Measurements from ENCODE around the gene PMS1.
"Not testable (repeated sequence)": the region's sequence is repeated elsewhere in the genome, so short reads cannot be mapped to it uniquely, and the experiment has no call there.

Gene PMS1

DNA sequence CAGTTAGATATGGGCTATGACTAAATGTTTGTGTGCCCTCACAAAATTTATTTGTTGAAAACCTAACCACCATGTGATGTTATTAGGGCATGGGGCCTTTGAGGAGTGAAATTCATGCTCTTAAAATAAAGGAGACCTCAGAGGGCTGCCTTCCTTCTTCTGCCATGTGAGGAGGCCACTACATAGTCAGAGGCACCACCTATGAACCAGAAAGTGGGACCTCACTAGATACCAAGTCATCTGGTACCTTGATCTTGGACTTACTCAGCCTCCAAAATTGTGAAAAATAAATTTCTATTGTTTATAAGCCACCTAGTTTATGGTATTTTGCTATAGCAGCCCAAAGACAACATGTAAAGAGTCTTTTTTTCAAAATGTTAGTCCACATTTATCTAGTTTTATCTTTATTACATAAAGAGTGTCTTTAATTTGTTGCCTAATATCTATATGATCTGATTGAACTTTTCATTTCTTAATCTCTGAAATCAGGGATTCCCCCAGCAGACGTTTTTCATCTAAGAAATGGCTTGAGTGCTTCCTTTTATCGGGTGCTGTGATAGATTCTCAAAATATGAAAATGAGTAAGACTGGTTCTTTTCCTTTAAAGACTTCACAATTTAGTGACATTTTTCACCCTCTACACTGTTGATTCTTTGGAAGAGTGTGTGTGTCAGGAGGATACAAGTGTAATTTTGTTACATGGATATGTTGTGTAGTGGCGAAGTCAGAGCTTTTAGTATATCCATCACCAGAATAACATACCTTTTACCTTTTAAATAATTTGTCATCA, 34.2 kb downstream of the PMS1 start:
- DNase-seq: no peak

DNA sequence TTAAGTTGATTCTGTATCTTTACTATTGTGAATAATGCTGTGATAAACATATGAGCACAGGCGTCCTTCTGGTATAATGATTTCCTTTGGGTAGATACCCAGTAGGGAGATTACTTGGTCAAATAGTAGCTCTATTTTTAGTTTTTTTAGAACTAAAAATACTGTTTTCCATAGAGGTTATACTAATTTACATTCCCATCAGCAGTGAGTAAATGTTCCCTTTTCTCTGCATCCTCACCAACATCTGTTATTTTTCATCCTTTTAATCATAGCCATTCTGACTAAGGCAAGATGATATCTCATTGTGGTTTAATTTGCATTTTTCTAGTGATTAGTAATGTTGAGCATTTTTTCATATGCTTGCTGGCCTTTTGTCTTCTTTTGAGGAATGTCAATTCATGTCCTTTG, 35.1 kb downstream of the PMS1 start:
- DNase-seq: no peak

DNA sequence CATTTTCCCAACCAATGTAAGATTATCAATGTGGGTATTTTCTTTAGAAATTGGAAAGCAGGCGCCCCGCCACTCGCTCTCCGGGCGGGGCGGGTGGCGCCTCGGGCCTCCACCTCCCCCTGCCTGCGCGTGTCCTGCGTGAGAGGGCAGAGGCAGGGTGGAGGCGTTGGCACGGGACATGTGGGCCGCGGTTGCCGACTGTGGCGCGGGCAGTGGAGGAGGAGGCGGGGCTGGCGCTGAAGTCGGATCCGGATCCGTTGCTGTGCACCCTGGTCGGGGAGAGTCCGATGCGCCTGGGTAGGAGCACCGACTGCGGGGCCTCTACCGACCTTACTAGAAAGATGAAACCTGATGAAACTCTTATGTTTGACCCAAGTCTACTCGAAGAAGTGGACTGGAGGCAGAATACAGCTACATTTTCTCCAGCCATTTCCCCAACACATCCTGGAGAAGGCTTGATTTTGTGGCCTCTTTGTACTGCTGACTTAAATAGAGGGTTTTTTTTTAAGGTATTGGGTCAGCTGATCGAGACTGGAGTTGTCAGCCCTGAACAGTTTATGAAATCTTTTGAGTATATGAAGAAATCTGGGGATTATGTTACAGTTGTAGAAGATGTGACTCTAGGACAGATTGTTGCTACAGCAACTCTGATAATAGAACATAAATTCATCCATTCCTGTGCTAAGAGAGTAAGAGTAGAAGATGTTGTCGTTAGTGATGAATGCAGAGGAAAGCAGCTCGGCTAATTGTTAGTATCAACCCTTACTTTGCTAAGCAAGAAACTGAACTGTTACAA, 37.9 kb downstream of the PMS1 start:
- no peak for DNase-seq

DNA sequence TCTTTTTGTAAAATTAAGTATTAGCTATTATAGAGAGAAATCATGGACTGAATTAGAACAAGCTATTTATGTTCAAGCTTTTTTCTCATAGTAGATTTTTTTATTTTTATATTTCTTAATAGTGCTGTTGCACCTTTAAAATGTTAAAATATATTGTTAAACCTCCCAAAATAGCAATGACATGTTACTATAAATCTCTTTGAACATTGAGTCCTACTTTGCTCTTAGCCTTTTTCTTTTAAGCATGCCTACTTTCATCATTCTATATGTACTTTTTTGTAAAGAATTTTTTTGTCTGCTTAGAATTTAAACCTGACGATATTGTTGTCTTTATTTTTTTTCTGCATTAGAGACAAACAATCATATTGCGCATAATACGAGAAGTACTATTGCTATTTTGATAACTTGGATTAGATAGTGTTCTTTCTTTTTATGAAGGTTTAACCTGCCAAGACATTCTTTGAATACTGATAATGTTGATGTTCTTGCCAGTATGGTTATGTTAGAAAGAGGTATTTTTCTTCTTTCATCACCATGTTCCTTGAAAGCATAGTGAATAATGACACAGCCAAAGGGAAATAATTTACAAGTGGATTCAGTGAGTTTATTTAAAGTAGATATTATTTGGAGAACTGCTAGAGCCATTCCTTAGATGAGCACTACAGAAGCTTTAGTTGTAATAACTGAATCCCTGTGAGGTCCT, 40.6 kb downstream of the PMS1 start:
- DNase-seq: no peak

DNA sequence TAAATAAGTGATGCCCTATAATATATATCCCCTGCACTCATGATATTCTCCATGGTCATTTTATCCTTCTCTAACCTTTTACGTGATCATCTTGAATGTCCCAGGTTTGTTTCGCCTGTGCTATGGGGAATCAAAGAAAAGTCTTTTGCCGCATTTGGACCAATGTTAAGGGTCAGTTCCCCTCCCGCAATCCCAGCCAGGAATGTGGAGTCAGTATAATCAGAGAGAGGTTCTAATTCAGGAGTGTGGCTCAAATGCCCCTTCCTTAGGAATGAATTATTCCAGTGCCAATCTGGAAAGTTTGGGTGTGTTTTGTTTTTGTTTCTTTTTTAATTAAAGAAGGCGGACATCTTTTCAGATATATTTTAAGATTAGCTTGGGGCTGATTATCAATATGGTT, 41.8 kb downstream of the PMS1 start:
- no peak for DNase-seq

DNA sequence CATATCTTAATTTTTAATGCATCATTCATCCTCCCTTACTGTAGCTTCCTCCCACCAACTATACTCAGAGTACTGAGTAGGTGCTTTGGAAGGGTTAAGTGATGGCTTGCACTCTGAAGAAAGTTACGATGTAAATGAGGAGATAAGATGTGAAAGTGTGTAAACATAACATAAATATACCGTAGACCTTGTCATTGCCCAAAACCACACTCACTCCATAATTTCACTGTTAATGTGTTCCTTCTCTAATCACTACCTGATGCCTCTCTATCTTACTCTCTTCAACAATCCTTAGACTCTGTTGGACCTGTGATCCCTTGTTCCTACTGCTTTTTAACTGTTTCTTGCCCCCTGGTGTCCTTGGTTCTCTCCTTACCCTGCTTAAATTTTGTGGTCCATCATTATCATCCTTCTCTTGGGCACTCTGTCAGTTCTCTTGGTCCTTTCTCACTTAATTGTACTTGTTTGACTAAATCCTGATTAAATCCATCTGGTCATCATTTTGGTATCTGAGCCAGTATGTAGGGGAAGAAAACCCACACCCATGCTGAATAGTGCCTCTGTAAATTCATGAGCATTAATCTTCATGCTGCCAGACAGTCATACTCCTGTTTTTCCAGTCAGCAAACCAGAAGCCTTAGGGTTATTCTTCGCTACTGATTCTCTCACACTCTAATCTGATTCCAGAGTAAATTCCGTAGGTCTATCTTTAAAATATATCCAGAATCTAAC, 45.0 kb downstream of the PMS1 start:
- DNase-seq: no peak

DNA sequence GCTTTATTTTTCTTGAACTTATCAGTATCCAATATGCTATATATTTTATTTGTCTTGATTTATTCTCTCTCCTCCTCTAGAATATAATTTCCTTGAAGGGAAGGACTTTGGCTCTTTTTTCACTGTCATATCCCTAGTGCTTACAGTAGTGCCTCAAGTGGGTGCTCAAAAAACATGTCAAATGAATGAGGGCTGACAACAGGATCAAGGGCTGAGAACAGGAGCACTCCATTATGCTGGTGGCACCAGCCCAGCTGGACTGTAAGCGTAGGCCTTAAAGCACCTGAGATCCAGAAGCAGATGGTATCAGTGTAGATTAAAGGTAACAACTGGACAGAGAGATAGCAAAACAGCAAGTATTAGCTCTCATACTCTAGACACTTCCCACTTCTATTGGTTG, 46.3 kb downstream of the PMS1 start:
- no peak for DNase-seq

DNA sequence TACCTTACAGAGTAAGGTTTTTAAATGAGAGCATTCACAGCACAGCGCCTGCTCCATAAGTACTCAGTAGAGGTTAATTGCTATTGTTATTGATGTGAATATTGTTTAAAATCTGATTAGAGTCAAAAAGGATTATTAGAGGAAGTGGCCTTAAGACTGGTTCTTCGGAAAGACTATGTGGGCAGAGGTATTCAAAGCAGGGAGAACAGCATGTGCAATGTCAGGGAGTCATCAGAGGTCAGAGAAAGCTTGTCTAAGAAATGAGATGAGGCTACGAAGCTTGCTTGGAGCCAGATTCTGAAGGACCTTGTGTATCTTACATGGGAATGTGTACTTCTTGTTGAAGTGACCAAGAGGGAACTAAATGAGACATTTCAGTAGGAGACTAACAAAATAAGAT, 49.8 kb downstream of the PMS1 start:
- DNase-seq: no peak

DNA sequence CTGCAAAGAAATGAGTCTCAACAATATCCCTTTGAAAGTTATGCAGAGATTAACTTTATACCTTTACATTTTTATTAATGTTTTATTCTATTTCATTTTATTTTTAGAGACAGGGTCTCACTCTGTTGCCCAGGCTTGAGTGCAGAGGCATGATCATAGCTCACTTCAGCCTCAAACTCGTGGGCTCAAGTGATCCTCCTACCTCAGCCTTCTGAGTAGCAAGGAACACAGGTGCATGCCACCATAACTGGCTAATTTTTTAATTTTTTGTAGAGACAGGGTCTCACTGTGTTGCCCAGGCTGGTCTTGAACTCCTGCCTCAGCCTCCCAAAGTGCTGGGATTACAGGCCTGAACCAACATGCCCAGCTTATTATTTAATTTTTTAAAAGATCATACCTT, 50.4 kb downstream of the PMS1 start:
- DNase-seq: not testable (repeated sequence)

DNA sequence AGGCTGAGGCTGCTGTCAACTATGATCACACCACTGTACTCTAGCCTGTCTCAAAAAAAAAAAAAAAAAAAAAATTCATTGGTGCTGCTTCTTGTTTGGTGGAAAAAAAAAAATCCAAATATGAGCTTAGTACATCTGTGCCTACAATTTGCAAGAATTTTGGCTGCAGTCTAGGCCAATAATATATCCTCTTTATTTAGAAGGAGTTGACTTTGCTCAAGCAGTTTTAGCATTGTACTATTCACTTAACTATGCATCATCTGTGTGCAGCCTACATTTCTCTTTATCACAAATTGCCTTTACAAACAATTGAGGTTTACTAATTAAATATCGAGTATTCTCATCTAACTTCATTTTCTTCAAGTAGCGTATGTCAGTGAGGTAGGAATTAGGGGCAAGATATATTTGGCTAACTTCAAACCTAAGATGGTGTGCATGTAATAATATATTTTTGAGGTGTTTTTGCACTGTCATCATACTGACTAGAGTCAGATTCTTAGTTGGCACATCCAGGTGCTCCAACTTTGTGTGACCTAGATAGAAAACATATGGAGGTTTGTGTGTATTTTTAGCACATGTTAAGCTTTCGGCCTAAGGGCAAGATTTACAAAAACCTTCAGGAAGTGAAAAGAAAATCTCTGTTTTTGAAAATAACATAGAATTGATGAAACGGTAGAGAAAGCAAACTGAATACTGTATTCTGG, 51.8 kb downstream of the PMS1 start:
- DNase-seq: no peak

DNA sequence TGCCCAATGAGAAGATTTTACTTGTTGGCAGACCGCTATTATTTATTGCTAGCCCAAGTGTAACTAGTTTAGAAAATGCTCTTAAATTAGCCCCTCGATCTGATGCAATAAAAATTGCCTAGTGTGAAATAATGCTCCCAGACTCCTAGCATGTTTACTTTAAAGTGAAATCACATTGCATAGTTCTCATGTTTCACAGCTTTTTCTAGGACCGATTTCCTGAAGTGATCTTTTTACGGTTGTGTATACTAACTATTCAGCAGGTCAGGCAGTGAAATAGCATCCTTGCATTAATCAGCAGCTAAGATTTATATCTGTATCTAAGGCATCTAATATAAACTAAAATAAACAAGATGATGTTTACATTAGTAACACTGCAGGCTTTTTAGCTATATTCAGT, 52.4 kb downstream of the PMS1 start:
- no peak for DNase-seq

DNA sequence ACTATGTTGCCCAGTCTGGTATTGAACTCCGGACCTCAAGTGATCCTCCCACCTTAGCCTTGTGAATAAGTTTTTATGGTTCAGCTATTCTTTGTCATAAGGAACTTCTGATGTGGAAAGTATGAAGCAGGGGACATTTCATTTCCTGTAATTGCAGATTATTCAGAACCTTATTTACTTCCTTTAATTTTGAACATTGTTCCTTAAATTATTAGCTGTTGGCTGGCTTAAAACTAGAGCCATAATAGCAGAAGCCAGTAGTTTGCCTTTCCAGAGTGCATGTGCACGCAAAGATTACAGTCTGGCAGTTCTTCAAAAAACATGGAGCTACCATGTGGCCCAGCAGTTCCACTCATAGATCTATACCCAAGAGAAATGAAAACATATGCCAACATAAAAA, 53.1 kb downstream of the PMS1 start:
- DNase-seq: no peak

DNA sequence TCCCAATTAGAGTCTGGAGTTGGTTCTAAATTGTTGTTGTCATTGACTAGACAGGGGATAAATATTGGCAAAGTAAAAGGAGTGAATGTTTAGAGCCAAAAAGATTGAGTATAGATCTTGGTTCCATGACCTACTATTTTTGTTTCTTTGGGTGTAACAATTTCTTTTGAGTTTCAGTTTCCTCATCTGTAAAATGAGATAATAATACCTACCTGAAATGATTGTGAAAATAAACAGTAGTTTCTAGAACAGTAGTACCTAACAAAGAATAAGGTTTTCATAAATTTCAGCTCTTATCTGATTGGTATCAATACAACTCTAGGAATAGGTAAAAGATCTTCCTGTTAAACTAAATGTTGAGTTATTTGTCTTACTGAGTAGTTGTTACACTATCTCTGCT, 56.8 kb downstream of the PMS1 start:
- no peak for DNase-seq

DNA sequence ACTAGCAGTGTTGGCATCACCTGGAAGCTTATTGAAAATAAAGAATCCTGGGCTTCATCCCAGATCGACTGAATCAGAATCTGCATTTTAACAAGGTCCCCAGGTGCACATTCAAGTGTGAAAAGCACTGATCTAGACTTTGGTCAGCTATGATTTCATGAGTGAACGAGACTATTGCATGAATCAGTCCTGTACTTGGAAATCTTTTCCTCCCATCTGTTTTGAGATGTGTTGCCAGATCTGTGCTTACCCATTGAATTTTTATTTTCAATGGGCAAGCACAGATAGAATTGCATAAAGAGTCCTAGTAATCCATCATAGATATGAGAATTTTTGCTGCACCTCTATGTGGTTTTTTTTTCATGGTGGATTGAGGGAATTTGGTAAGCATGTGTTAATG, 64.0 kb downstream of the PMS1 start:
- DNase-seq: no peak

DNA sequence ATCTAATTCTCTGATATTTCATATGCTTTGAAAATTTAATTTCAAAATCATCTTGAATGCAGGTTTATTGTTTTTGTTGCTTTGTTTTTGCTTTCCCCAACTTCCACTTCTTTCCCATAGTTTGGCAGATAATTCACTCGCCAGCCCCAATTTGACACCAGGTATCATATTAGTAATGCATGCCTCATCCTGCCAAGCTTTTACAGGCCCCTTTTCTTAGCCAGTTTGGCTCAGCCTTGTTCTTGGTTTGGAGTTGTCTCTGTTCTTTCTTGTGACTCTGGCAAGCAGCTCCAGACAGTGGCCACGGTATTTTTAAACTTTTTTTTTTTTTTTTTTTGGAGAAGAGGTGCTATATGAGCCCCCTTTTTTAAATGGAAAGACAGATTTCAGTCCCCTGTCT, 65.3 kb downstream of the PMS1 start:
- DNase-seq: no peak

DNA sequence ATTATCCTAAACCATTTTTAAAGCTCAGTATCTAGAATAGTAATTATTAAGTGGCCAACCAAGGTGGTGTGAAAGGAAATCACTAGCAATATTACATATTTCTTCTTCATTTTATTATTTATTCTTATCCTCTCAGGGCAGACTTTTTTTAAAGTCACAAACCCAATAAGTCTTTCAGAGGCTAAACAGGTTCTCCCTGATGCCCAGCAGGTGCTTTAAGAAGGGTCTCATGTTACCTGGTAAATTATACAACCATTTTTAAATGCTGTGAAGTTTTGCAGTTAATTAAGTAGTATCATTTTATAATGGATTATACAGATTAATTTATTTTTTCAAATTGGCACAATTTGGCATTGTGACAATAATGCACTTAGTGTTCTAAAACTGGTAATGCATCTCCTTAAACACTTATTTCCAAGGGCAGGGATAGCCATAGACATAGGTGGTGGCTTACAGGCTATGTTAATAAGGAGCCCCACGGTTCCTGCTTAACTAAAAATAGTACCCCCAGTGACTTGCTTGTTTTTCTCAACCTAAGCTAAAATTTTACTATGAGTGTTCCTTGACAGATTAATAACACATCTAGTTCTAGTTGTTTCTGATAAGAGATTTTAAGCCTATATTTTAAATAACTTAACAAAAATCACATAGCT, 67.0 kb downstream of the PMS1 start:
- no peak for DNase-seq

DNA sequence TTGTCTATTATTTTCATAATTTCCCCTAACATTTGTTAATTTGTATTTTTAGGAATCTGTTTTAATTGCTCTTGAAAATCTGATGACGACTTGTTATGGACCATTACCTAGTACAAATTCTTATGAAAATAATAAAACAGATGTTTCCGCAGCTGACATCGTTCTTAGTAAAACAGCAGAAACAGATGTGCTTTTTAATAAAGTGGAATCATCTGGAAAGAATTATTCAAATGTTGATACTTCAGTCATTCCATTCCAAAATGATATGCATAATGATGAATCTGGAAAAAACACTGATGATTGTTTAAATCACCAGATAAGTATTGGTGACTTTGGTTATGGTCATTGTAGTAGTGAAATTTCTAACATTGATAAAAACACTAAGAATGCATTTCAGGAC, 69.9 kb downstream of the PMS1 start:
- no peak for DNase-seq

DNA sequence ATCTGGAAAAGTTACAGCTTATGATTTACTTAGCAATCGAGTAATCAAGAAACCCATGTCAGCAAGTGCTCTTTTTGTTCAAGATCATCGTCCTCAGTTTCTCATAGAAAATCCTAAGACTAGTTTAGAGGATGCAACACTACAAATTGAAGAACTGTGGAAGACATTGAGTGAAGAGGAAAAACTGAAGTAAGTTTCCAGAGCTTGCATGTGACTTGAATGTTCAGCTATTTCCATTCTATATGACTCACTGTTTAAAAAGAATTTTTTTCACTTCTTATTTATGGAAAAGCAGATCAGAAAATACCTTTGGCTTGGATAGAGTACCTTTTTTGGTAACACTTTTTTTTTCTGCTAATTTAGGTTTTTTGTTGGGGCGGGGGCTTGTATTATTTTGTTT, 70.7 kb downstream of the PMS1 start:
- no peak for DNase-seq

DNA sequence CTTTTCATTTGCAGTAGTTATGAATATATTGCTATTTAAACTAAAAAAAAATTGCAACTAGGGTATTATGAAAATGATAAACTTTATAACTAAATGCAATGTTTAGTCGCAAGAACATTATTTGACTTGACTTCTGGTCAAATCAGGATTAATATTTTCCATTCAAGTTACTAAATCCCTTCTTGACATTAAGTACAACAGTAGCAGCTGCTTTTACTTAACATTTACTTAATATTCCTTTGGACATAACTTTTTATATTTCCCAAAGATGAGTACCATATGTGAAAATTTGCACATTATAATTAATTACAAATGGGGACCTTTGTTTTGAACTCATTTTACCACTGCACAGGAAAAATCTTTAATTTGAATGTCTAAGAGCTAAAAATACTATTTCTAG, 74.0 kb downstream of the PMS1 start:
- no peak for DNase-seq

DNA sequence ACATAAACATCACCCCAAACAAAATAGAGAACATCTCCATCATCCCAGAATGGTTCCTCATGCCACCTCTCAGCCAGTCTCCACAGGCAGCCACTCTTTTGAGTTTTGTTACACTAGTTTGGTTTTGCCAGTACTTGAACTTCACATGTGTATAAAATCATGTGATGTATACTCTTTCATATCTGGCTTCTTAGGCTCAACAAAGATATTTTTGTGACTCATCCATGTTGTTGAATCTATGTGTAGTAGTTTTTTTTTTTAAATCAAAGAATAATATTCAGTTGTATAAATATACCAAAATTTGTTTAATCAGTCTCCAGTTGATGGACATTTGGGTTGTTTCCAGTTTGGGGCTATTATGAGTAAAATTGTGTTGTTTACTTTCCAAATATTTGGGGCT, 75.9 kb downstream of the PMS1 start:
- no peak for DNase-seq

DNA sequence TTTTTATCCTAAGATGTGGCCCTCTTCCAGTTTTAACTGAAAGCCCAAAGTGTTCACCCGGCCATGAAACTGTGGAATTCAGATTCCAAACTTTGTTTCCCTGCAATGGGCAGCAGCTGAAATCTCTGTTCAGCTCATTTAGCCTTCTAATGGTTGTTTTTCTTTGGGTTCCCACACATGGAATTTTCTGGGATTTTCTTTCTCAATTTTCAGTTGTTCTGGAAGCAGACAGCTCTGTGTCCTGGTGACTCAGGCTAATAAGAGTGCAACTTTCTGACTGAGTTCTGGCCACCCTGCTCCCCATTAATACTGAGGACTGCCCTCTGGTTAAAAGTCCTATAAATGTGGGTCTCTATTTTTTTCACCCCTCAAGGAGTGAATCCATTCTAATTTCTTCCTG, 78.5 kb downstream of the PMS1 start:
- no peak for DNase-seq

DNA sequence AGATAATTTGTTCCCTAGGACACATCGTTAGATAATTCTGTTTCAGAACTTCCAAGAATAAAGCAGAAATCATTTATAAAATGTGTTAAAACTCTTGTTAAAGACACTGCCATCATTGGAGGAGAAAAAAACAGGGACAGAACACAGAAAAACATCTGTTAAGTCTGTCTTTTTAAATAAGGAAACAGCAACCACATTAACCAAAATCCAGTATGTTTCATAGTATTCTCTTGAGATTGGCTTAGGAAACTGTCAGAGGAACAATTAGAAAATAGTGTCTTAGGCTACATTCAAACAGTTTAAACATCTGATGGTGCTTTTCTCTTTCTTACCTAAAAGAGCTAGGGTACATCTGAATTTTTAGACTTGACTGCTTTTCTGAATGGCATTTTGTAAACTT, 81.6 kb downstream of the PMS1 start:
- DNase-seq: no peak
